NCI-H526 treated with DMSO at 0.1 percent for 48 hours (cell line): Measurements from ENCODE around the gene HOXA6.

Experiments
- DNase-seq: peaks from one replicate; lab custom pipeline; 2025; lab: John Stamatoyannopoulos, UW

HOXA6 gene

DNA sequence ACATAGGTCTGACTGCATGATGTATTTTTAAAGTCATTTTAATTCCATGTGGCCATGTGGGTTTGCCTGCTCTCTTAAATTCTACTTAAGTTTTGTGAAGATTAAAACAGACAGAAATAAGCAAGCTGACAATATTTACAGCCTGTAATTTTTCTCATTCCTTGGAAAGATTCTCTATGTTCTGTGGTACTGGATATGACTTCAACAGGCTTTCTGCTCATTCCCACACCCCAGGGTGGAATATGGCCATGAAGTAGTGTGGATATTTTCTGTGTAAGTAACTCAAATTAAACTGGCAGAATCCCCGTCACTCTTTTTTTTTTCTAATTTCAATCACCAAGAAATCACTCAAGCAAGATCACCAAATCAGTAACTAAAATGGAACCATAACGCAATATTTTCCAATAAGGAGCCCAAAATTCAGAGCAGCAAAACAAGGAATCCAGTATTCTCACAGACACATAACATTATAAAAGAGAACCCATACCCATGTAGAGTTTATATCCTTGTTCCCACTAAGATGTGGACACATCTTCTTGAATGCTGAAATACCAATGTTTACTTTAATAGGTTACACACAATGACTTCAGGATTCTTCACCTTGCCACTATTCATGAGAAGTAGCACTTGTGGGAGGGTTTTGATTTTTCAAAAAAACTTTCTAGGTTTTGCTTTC lies 9.8 kb downstream of the HOXA6 start:
- no peak for DNase-seq

DNA sequence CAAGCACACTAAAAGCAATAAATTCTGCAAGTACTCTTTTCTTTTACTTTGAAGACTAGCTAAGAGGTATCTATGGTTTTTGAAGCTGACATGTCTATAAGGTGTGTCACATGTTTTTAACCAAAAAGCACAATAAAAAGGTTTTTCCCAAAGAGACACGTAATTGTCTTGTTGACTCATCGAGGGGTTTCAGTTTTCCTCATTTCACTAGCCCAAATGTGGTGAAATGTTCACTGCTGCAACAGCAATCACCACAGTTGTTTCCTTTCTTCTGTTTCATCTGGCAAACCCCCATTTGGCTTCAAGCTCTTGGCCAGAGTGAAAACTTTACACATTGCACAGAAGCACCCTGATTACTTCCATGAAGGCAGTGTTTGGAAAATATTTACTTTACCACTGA lies 13.2 kb downstream of the HOXA6 start:
- no peak for DNase-seq

DNA sequence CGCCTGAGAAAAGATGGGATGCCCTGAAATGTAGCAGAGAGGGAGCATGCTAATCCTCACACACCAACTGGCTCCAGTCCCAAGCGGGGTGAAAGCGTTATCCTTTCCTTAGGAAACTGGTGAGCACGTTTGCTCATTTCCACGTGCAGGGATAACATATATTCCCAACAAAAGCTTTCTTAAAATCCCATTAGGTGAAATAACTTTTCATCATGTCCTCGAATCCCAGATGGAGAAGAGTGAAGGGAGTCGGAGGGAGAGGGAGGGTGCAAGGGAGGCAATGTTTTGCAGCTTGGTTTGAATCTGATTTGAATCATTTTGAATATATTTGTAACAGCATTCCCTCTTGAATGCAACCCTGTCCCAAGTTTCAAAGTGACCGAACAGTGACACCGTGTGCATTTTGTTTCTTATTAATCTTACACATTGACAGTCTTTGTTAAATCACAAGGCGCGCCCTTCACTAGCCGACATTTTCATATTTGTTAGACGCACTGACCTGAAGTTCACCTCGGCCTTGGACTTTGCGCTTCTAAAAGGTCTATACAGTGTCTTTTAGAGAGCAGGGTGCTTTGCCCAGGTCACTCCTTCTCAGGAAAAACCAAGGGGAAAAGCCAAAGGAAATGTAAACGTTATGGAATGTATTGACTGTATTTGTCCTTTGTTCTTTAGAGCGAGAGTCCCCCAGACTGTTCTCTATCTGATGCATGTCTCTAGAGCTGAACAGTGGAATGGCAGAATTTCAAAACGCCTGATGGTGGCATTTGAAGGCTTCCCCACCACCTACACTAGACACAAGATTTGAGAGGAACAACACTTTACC lies 14.0 kb downstream of the HOXA6 start:
- DNase-seq: peak; percentile 98

DNA sequence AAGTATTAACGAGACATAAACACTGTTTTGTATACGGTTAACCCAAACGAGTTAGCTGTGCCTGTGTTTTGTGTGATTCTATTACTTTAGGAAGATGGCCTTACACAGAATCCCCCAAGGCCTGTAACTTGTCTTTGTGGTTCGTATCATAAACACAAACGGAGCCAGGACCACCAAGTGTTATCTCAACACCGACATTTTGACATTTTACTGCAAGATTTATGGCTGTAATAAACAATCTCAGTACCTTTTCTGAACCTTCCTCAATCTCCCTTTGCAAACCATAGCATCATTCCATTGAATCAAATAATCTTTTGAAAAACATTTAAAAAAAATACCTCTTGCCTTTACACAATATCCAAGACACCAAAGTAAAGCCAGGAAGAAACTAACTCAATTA lies 14.6 kb downstream of the HOXA6 start:
- DNase-seq: no peak

- DNase-seq: no peak
These were observed 15.4 kb downstream of the HOXA6 start for GRCh38 chr7:27132214-27132613.

- DNase-seq: no peak
These were observed 16.2 kb downstream of the HOXA6 start for GRCh38 chr7:27131390-27131819.

DNA sequence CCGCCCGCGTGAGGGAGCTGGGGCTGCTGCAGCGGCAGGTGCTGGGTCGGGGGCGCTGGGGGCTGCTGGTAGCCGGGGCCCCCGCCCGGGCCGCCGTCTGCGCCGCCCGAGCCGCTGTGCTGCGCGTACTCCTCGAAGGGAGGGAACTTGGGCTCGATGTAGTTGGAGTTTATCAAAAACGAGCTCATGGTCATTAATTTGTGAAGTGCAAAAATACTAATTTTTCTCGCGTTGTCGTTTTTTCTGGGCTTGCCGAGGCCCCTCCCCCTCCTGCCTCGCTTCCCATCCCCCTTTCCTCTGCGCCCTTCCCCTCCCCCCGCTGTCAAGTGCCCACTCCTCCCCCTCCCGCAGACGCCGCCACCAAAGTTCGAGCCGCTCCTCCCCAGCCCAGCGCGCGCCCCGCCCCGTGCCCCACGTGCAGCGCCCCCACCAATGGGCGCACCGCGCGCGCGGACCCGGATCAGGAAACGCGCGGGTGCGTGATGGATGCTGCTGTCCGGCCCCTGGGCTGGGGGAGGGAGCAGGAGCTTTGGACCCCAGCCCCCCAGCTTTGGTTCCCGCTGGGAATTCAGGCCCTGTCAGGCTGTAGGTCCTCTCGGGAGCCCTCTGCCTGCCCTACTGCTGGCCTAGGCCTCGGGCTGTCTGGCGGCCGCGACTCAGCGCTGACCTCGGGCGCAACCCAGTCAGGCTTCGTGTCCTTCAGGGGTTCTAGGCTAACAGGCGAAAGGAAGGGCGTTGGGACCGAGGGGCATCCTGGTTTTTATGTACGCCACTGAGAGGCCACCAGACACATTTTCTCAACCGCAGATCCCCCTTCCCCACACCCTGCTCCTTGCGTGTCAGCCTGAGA lies 16.8 kb downstream of the HOXA6 start, which contains the start of gene HOXA4:
Gene HOXA4 (minus strand): TSS at position 218 of the 850 bp plus-strand sequence. CDS start 24 bp downstream, at position 194.
- DNase-seq: no peak

- no peak for DNase-seq
These were observed 17.6 kb downstream of the HOXA6 start for GRCh38 chr7:27129729-27130539.

DNA sequence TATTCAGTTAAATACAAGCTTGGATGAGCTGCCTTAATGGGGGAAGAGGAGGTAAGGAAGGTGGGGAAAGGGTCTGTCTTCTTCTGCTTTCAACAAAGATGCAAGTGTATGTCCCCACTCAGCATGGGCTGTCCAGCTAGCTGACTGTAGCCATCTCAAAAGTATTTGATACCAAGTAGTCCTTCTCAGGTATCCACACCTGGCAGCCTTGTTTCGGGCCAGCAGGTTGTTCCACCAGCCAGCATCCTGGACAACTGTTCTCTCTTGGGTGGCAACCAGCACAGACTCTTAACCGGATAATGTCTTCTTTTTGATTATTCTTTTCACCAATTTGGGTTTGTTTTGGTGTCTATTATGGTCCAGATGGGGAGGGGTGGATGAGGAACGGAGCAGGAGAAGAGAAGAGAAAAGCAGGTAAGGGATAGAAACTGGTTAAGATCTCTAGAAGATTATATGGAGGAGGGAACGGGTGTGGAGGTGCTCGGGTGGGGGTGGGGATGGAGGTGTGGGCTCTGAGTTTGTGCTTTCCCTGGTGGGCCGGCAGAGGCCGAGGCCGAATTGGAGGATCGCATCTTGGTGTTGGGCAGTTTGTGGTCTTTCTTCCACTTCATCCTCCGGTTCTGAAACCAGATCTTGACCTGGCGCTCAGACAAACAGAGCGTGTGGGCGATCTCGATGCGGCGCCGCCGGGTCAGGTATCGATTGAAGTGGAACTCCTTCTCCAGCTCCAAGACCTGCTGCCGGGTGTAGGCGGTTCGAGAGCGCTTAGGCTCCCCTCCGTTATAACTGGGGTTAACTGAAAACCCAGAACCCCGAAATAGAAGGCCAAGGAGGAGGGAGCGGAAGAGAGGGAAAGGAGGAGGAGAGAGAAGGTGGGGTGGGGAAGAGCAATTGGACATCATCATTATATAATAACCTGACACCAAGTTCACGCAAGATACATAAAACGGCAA lies 18.5 kb downstream of the HOXA6 start:
- no peak for DNase-seq

- no peak for DNase-seq
These were observed 19.5 kb downstream of the HOXA6 start for GRCh38 chr7:27128034-27128433.

DNA sequence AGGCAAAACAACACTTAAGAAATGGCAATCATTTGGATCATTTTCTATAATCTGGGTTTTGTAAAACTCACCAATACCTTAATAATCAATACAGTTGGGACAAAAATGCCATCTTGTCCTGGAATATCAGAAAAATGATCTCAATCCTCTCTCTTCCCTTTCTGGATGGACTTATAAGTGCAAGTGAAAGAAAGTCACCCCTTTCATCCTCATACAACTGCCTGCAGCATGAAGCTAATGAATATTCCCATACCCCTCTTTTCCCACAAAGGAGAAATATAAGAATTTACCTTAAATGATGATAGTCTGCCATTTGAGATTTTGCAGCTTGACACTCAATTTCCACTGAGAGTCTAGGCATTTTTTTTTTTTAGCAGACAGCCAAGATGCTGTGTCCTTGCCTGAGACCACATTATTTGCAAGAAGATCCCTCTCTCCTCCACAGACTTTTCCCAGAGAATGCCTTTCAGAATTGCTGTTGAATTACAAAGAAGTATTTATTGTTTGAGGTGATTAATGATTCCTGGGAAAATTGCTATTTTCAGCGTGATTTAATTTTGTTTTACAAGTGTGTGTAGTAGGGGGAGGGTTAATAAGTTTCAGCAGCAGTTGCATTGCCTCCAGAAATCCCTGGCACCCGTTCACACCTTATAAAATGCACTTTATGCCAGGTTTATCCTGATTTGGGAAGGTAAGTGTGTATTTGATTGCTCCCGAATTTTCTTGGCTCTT lies 20.8 kb downstream of the HOXA6 start:
- DNase-seq: no peak

GRCh38 chr7:27125986-27126394 lies 21.6 kb downstream of the HOXA6 start:
- no peak for DNase-seq

GRCh38 chr7:27124902-27125689 lies 22.5 kb downstream of the HOXA6 start:
- no peak for DNase-seq

- DNase-seq: no peak
These were observed 23.3 kb downstream of the HOXA6 start for GRCh38 chr7:27124096-27124901.

- no peak for DNase-seq
These were observed 24.0 kb downstream of the HOXA6 start for GRCh38 chr7:27123477-27124053.

DNA sequence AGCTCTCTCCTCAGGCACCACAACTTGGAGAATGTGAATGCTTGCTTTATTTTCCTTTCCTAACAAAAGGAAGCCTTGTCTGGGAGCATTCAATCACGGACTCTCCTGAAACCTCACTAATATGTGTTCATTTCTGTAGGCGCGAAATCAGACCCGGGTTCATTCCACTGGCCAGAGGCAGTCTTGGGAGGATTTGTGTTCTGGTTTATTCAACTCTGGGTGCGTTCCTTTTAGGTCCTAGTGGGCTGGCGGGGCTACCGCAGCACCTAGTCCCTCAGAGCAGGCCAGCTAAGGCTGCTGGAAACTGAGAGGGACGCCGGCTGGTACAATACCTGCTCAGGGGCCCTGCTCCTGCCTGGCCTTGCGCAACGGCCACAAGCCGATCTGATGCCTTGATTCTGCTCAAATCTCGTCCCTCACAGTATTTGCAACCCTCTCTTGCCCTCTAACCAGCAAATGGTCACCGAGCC lies 24.5 kb downstream of the HOXA6 start:
- no peak for DNase-seq

DNA sequence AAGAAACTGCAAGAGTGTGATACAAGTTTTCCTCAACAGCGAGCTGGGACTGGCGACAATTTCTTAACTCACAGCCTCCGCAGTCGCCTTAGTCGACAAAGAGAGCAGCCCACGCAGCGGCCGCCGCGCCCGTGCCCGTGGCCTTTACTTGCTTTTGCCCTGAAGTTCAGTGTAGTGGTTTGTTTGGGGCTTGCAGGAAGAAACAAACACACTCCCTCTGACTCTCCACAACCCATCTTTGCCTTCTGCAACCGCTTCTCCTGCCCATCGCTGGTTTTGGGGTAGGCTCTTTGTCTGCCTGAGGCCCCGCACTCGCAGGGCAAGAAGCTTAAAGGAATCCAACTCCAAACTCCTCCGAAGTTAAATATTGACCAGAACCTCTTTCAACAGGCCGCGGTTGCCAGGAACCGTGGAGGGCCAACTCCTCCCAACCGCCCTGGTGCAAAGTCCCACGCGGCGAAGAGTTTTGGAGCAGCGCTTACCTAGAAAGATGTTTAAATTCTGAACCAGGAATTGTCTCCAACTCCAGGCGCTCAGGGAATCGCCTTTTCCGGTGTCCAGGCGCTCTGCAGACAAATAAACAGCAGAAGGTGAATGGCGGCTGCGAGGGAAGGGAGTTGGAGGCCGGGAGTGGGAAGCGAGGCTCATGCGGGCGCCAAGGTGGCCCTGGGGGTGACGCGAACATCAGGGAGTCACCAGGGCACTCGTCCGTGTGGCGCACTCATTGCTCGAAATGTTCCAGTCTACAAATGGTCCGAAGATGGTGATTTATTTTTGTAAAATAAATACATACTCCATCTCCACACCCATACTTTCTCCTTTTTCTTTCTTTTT lies 25.3 kb downstream of the HOXA6 start:
- DNase-seq: no peak
